HG02938 (cell line): ENCODE measurements around the gene INO80E.

ENCODE experiments used
- ATAC-seq: cut with Tn5 transposase; IDR thresholded peaks from one replicate; pipeline ENCODE4 v1.9.1; 2021; ENCODE audit warnings: mild to moderate bottlenecking, moderate library complexity; ENCODE audit not compliant: unreplicated experiment

The INO80E gene

GRCh38 chr16:29975134-29975538, 20.9 kb upstream of the INO80E start:
- no peak for ATAC-seq

- no peak for ATAC-seq
These were observed 20.1 kb upstream of the INO80E start for GRCh38 chr16:29975811-29976511.

- ATAC-seq = no peak
These were observed 18.8 kb upstream of the INO80E start for GRCh38 chr16:29977063-29977825.

- ATAC-seq = no peak
These were observed 18.0 kb upstream of the INO80E start for GRCh38 chr16:29978081-29978480.

GRCh38 chr16:29978564-29979270, 17.3 kb upstream of the INO80E start:
- no peak for ATAC-seq

- no peak for ATAC-seq
These were observed 13.3 kb upstream of the INO80E start for GRCh38 chr16:29982560-29983419.

GRCh38 chr16:29983420-29984136, 12.5 kb upstream of the INO80E start:
- no peak for ATAC-seq

GRCh38 chr16:29984137-29984763, 11.8 kb upstream of the INO80E start:
- ATAC-seq = no peak

- ATAC-seq = no peak
These were observed 11.3 kb upstream of the INO80E start for GRCh38 chr16:29984764-29985147.

GRCh38 chr16:29985271-29985811, 10.7 kb upstream of the INO80E start:
- ATAC-seq = no peak

GRCh38 chr16:29986231-29986630, 9.8 kb upstream of the INO80E start:
- no peak for ATAC-seq

GRCh38 chr16:29986931-29987330, 9.1 kb upstream of the INO80E start:
- no peak for ATAC-seq

GRCh38 chr16:29987371-29988085, 8.5 kb upstream of the INO80E start:
- no peak for ATAC-seq

GRCh38 chr16:29988346-29989075, 7.5 kb upstream of the INO80E start:
- ATAC-seq = no peak

- no peak for ATAC-seq
These were observed 6.8 kb upstream of the INO80E start for GRCh38 chr16:29989111-29989858.

- no peak for ATAC-seq
These were observed 6.0 kb upstream of the INO80E start for GRCh38 chr16:29990034-29990433.

- no peak for ATAC-seq
These were observed 5.0 kb upstream of the INO80E start for GRCh38 chr16:29990883-29991570.
